HepG2 (cell line): ENCODE measurements around the gene ADCY9. TPM values are rescaled to one million over a fixed set of nuclear protein-coding genes. Genes with fewer than 3 reads are reported as not detected.
"Not testable (repeated sequence)": the region's sequence is repeated elsewhere in the genome, so short reads cannot be mapped to it uniquely, and the experiment has no call there.

Experiments used
- ATAC-seq: fragments of 200-7000 bp; cut with Tn5 transposase; 3 replicates; pipeline ENCODE4 v1.9.1; 2020; ENCODE audit warnings: mild to moderate bottlenecking, moderate library complexity
- BruUV-seq: library from RNA; stranded (reverse); fragments of 400-500 nt; replicated peaks from 2 replicates; lab custom pipeline; 2021; lab: Mats Ljungman, UMichigan
- CTCF ChIA-PET: fragments of 300-600 bp; formaldehyde crosslinking; extraction: SDS; loops from one replicate; lab custom pipeline; 2021; ENCODE audit warnings: low total read pairs, inconsistent platforms, low intra/inter-chr PET ratio; lab: Yijun Ruan, JAX
- POLR2A ChIA-PET: fragments of 350-600 bp; sonication (Branson Sonifier 250); formaldehyde crosslinking; loops from one replicate; lab custom pipeline; 2020; ENCODE audit warnings: antibody characterized with exemption, inconsistent platforms; lab: Yijun Ruan, JAX
- DNase-seq: peaks from one replicate; pipeline ENCODE4 v3.0.0-alpha.2; 2015; ENCODE audit warnings: low spot score
- FAIRE-seq: peaks from 3 replicates; lab custom pipeline; 2011; peaks lifted over from hg19 to GRCh38; lab: Jason Lieb, UNC
- H2AFZ ChIP-seq: one replicate; pipeline ENCODE4 v1.6.1; 2011; ENCODE audit warnings: low read length, inconsistent platforms
- H3K27ac ChIP-seq: fragments of 300-600 bp; 3 replicates; pipeline ENCODE4 v1.8.0; 2011; ENCODE audit warnings: mixed run types, mild to moderate bottlenecking, mixed read lengths, low read length, inconsistent platforms; ENCODE audit not compliant: insufficient read depth; ENCODE audit errors: extremely low read length
- H3K27me3 ChIP-seq, 2 experiments: fragments of 200-600 bp in 1 of 2; 2 replicates in 1 of 2; 3 replicates in 1 of 2; pipeline versions ENCODE4 v1.6.0 to v1.8.0; 2011; ENCODE audit warnings: low read length in 2 of 2, mild to moderate bottlenecking in 2 of 2, moderate library complexity in 2 of 2, inconsistent platforms in 1 of 2; ENCODE audit not compliant: insufficient read depth in 2 of 2, control insufficient read depth in 1 of 2
- H3K36me3 ChIP-seq, 2 experiments: fragments of 200-600 bp in 1 of 2; replicated peaks in 1 of 2; 2 replicates in 1 of 2; 3 replicates in 1 of 2; pipeline versions ENCODE4 v1.5.1 to v1.8.0; 2011; ENCODE audit warnings: low read length in 2 of 2, inconsistent platforms in 1 of 2; ENCODE audit not compliant: insufficient read depth in 2 of 2, control insufficient read depth in 1 of 2
- H3K4me1 ChIP-seq: 2 replicates; pipeline ENCODE4 v1.5.1; 2012; ENCODE audit warnings: low read length, inconsistent platforms; ENCODE audit not compliant: insufficient read depth
- H3K4me2 ChIP-seq: 2 replicates; pipeline ENCODE4 v1.6.0; 2011; ENCODE audit warnings: low read depth, low read length, inconsistent platforms
- H3K4me3 ChIP-seq, 3 experiments: fragments of 200-600 bp in 1 of 3; sonication (generic), shearing (Covaris generic) in 1 of 3; replicated peaks in 1 of 3; 2 replicates each; pipeline ENCODE4 v1.5.1; 2011 to 2016; ENCODE audit warnings: low read length in 3 of 3, inconsistent platforms in 2 of 3, low read depth in 2 of 3, mild to moderate bottlenecking in 2 of 3, control low read depth in 1 of 3, mixed read lengths in 1 of 3; ENCODE audit not compliant: insufficient read depth in 1 of 3
- H3K79me2 ChIP-seq: one replicate; pipeline ENCODE4 v1.6.1; 2011; ENCODE audit warnings: low read length, inconsistent platforms; ENCODE audit not compliant: insufficient read depth
- H3K9ac ChIP-seq: 2 replicates; pipeline ENCODE4 v1.6.0; 2011; ENCODE audit warnings: mild to moderate bottlenecking, low read depth, low read length, inconsistent platforms; ENCODE audit not compliant: insufficient read depth
- H3K9me3 ChIP-seq: 2 replicates; pipeline ENCODE4 v1.5.1; 2012; ENCODE audit warnings: mild to moderate bottlenecking, low read length
- H4K20me1 ChIP-seq: 2 replicates; pipeline ENCODE4 v1.6.0; 2011; ENCODE audit warnings: inconsistent platforms, mild to moderate bottlenecking, low read length, moderate library complexity; ENCODE audit not compliant: insufficient read depth
- CTCF ChIP-seq: sonication (generic); formaldehyde crosslinking; IDR thresholded peaks from 2 replicates; pipeline ENCODE4 v1.5.0; 2020; ENCODE audit warnings: mild to moderate bottlenecking, missing genetic modification reagents, moderate library complexity
- RAD21 ChIP-seq: fragments of 450-650 bp; formaldehyde crosslinking; IDR thresholded peaks from 2 replicates; pipeline ENCODE4 v1.5.0; 2020; ENCODE audit warnings: mild to moderate bottlenecking
- STAG1 ChIP-seq: sonication (generic); formaldehyde crosslinking; IDR thresholded peaks from 2 replicates; pipeline ENCODE4 v1.4.0; 2020; ENCODE audit warnings: missing genetic modification reagents
- ZNF121 ChIP-seq: sonication (generic); formaldehyde crosslinking; IDR thresholded peaks from 2 replicates; pipeline ENCODE4 v1.5.0; 2020; ENCODE audit warnings: mild to moderate bottlenecking, missing genetic modification reagents
- ZNF687 ChIP-seq: sonication (generic); formaldehyde crosslinking; IDR thresholded peaks from 2 replicates; pipeline ENCODE4 v1.5.1; 2020; ENCODE audit warnings: mild to moderate bottlenecking, missing genetic modification reagents, moderate library complexity
- WGBS: methylation state at CpG from one replicate; pipeline ENCODE4 v1.1.6; 2017; ENCODE audit warnings: low lambda C conversion rate; 5-methylcytosine and 5-hydroxymethylcytosine counted together
- in situ Hi-C: cut with HindIII; loops from 2 replicates; pipeline ENCODE4 v1.10.0; 2017; ENCODE audit warnings: low pct_unique_long_range_greater_than_20kb; ENCODE audit not compliant: extremely low pct_ligation_motif_present
- intact Hi-C: fragments of 100-400 bp; cut with micrococcal nuclease; formaldehyde crosslinking; loops from one replicate; pipeline ENCODE4 v1.10.0; 2022; ENCODE audit not compliant: unreplicated experiment
- polyA plus RNA-seq, 8 experiments: library from polyadenylated mRNA; depleted of rRNA in 3 of 8; stranded (reverse) in 7 of 8; unstranded in 1 of 8; fragments of >200 nt; fragmentation: Illumina TruSeq in 4 of 8; extraction: Trizol in 4 of 8; gene quantifications; 2 replicates each; pipeline versions ENCODE4 v1.2.1 to v1.2.3, GENCODE V29; 2011 to 2016; ENCODE audit warnings: low read depth in 4 of 8, missing spikeins in 1 of 8, mixed read lengths in 1 of 8; ENCODE audit not compliant: insufficient read depth in 1 of 8
- total RNA-seq, 5 experiments: library from RNA; depleted of rRNA; stranded (reverse); fragments of >200 nt; fragmentation: Illumina TruSeq; extraction: Trizol; gene quantifications; 2 replicates each; pipeline ENCODE4 v1.2.3, GENCODE V29; 2016; ENCODE audit warnings: low read depth in 1 of 5
- TF ChIP-seq, protein P1 (sequence below): sonication (generic); formaldehyde crosslinking; IDR thresholded peaks from 2 replicates; pipeline ENCODE4 v1.5.0; 2020; ENCODE audit warnings: mild to moderate bottlenecking, missing genetic modification reagents

Gene ADCY9
- total and polyA plus RNA-seq, 2 of the 13 experiments (the other 11 are each of a cell fraction or from before 2014, with no cell fraction given): 11.2 to 13.9 TPM

DNA sequence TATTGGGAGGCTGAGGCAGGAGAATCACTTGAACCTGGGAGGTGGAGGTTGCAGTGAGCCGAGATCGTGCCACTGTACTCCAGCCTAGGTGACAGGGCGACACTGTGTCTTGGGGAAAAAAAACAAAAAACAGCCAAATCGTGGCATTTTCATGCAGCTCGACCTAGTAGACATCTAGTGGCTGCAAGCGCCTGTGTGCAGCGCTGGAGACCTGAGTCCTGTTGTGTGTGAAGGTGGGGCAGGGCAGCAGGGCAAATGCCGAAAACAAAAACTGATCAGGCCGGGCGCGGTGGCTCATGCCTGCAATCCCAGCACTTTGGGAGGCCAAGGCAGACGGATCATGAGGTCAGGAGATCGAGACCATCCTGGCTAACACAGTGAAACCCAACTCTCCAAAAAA, 37.1 kb upstream of the ADCY9 start:
- H2AFZ ChIP-seq, FAIRE-seq, H3K9me3 ChIP-seq, H3K27ac ChIP-seq, H3K4me3 ChIP-seq, H3K27me3 ChIP-seq, H3K9ac ChIP-seq, H4K20me1 ChIP-seq, CTCF ChIA-PET, in situ Hi-C loops, H3K79me2 ChIP-seq, intact Hi-C loops, H3K36me3 ChIP-seq: not testable (repeated sequence)
- H3K4me2 ChIP-seq: peak overlapping the region; percentile 55
- POLR2A ChIA-PET: interaction anchor here (0.8 kb wide), 1 partner anchor 12 kb away, joined by 3 read pairs; no protein-coding TSS in a partner anchor
- TF ChIP-seq, protein P1, sequence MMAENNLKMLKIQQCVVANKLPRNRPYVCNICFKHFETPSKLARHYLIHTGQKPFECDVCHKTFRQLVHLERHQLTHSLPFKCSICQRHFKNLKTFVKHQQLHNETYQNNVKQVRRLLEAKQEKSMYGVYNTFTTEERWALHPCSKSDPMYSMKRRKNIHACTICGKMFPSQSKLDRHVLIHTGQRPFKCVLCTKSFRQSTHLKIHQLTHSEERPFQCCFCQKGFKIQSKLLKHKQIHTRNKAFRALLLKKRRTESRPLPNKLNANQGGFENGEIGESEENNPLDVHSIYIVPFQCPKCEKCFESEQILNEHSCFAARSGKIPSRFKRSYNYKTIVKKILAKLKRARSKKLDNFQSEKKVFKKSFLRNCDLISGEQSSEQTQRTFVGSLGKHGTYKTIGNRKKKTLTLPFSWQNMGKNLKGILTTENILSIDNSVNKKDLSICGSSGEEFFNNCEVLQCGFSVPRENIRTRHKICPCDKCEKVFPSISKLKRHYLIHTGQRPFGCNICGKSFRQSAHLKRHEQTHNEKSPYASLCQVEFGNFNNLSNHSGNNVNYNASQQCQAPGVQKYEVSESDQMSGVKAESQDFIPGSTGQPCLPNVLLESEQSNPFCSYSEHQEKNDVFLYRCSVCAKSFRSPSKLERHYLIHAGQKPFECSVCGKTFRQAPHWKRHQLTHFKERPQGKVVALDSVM (CRISPR knock-in tag): peak; percentile 44; the same call in 1 of the 2 replicates
- TF ChIP-seq ZNF121 (CRISPR knock-in tag): peak; percentile 42
- TF ChIP-seq ZNF687 (CRISPR knock-in tag): peak; percentile 20; the same call in 1 of the 2 replicates
- TF ChIP-seq STAG1 (CRISPR knock-in tag): peak; percentile 39
- TF ChIP-seq RAD21 (CRISPR knock-in tag): 0 out of 2 replicates have a peak, but pooled peaks have one; percentile 18
- peak; percentile 40; the same call in 1 of the 2 replicates for TF ChIP-seq CTCF (CRISPR knock-in tag)
- TF ChIP-seq, all 625 proteins: peak for 6; not testable (repeated sequence) for 619
- peak; percentile 55 for ATAC-seq
- BruUV-seq, DNase-seq: not testable (repeated sequence)
- WGBS: 31% methylated on average over 13 of the region's 13 CpGs
- peaks cover 35% of the 10 kb centered on the region for H3K4me1 ChIP-seq
